ENCODE measurements around the gene NR2F1-AS1. TPM values are rescaled to one million over a fixed set of nuclear protein-coding genes. Genes with fewer than 3 reads are reported as not detected.

The NR2F1-AS1 gene
- total RNA-seq, 1 experiment from 2014 or later = 1.5 TPM

GRCh38 chr5:93438124-93438523 lies 142.9 kb downstream of the NR2F1-AS1 start:
- no peak overlapping the region for H3K27ac Mint-ChIP-seq
- peaks cover 30% of the 10 kb centered on the region for H3K9me3 Mint-ChIP-seq
- DNase-seq (ENCODE audit: low spot score) (no peak), ATAC-seq (no peak)
- H3K4me3 Mint-ChIP-seq = no peak overlapping the region
- H3K36me3 Mint-ChIP-seq = peaks cover 21% of the 10 kb centered on the region
- H3K4me1 Mint-ChIP-seq = no peaks in the 10 kb centered on the region
- TF ChIP-seq MYBL2 (CRISPR knock-in tag; IDR thresholded peaks at IDR 0.05) (no peak), NR3C1 (CRISPR knock-in tag; conservative IDR thresholded peaks at IDR 0.05; ENCODE audit: low read depth) (no peak), EMX1 (CRISPR knock-in tag; IDR thresholded peaks at IDR 0.05) (no peak), ATF6 (CRISPR knock-in tag; IDR thresholded peaks at IDR 0.05) (no peak), FOXK1 (CRISPR knock-in tag; IDR thresholded peaks at IDR 0.05) (no peak), GRHL2 (CRISPR knock-in tag; IDR thresholded peaks at IDR 0.05; ENCODE audit: insufficient replicate concordance, severe bottlenecking) (no peak), FOXP1 (CRISPR knock-in tag; IDR thresholded peaks at IDR 0.05; ENCODE audit: borderline replicate concordance) (no peak), NFATC4 (CRISPR knock-in tag; IDR thresholded peaks at IDR 0.05) (no peak), SMAD3 (CRISPR knock-in tag; IDR thresholded peaks at IDR 0.05; ENCODE audit: borderline replicate concordance) (no peak), JAZF1 (CRISPR knock-in tag; IDR thresholded peaks at IDR 0.05) (no peak), ZNF416 (CRISPR knock-in tag; IDR thresholded peaks at IDR 0.05) (no peak), ZMAT4 (CRISPR knock-in tag; IDR thresholded peaks at IDR 0.05) (no peak), TEAD1 (CRISPR knock-in tag; IDR thresholded peaks at IDR 0.05) (no peak), TEAD4 (CRISPR knock-in tag; IDR thresholded peaks at IDR 0.05) (no peak), GTF2I (CRISPR knock-in tag; conservative IDR thresholded peaks at IDR 0.05) (no peak), USF2 (CRISPR knock-in tag; IDR thresholded peaks at IDR 0.05) (no peak)
- TF ChIP-seq, protein P1, sequence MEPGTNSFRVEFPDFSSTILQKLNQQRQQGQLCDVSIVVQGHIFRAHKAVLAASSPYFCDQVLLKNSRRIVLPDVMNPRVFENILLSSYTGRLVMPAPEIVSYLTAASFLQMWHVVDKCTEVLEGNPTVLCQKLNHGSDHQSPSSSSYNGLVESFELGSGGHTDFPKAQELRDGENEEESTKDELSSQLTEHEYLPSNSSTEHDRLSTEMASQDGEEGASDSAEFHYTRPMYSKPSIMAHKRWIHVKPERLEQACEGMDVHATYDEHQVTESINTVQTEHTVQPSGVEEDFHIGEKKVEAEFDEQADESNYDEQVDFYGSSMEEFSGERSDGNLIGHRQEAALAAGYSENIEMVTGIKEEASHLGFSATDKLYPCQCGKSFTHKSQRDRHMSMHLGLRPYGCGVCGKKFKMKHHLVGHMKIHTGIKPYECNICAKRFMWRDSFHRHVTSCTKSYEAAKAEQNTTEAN (CRISPR knock-in tag; IDR thresholded peaks at IDR 0.05) = no peak
- TF ChIP-seq, protein P2, sequence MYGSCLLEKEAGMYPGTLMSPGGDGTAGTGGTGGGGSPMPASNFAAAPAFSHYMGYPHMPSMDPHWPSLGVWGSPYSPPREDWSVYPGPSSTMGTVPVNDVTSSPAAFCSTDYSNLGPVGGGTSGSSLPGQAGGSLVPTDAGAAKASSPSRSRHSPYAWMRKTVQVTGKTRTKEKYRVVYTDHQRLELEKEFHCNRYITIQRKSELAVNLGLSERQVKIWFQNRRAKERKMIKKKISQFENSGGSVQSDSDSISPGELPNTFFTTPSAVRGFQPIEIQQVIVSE (CRISPR knock-in tag; IDR thresholded peaks at IDR 0.05; ENCODE audit: borderline replicate concordance) = no peak
- CTCF ChIA-PET = no interaction called here
- POLR2A ChIA-PET = no interaction called here
- no peaks in the 10 kb centered on the region for H3K27me3 Mint-ChIP-seq (ENCODE audit: low read depth)

DNA sequence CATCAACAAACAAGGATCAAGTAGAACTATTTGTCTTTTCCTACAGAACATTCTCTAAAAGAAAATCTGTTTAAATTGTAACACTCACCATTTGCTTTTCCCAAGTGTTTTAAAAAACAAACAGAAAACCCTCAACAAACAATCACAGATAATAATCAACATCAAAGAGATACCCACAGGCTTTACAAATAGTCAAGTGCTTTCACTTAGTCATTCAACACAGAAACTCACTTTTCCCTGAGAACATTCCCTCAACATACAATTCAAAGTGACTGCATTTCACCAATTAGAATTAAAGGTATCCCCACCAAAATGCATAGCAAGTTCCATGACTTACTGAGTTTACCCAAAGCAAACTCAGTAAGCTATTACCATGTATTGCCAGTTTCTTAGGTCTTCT lies 144.9 kb downstream of the NR2F1-AS1 start:
- Mint-ChIP-seq H3K27me3 (ENCODE audit: low read depth) (no peaks in the 10 kb centered on the region), H3K27ac (no peak overlapping the region), H3K36me3 (peaks cover 3% of the 10 kb centered on the region), H3K4me3 (no peak overlapping the region), H3K9me3 (peaks cover 12% of the 10 kb centered on the region), H3K4me1 (peaks cover under 1% of the 10 kb centered on the region)
- POLR2A ChIA-PET = no interaction called here
- CTCF ChIA-PET = no interaction called here
- DNase-seq (ENCODE audit: low spot score) (no peak), ATAC-seq (no peak)
- TF ChIP-seq ZNF423 (CRISPR knock-in tag; IDR thresholded peaks at IDR 0.05) = no peak
- no peak for TF ChIP-seq ZNF232 (CRISPR knock-in tag; IDR thresholded peaks at IDR 0.05)
- TF ChIP-seq, protein P1 (CRISPR knock-in tag; IDR thresholded peaks at IDR 0.05) = no peak
- TF ChIP-seq ATF6 (CRISPR knock-in tag; IDR thresholded peaks at IDR 0.05) = no peak
- no peak for TF ChIP-seq RELA (CRISPR knock-in tag; IDR thresholded peaks at IDR 0.05; ENCODE audit: borderline replicate concordance)
